Smooth muscle cell of the brain vasculature (primary cell): ENCODE data around the gene SDR9C7.
"Not testable (repeated sequence)": the region's sequence is repeated elsewhere in the genome, so short reads cannot be mapped to it uniquely, and the experiment has no call there.

Source experiments
- DNase-seq: peaks from one replicate; pipeline ENCODE4 v3.0.0-alpha.2; 2012; ENCODE audit warnings: low read depth, low spot score

SDR9C7 gene

GRCh38 chr12:56933826-56934625 lies at the start of gene SDR9C7:
Gene SDR9C7 (minus strand): TSS chr12:56934408. CDS start chr12:56934261, 147 bp downstream.
- no peak for DNase-seq

DNA sequence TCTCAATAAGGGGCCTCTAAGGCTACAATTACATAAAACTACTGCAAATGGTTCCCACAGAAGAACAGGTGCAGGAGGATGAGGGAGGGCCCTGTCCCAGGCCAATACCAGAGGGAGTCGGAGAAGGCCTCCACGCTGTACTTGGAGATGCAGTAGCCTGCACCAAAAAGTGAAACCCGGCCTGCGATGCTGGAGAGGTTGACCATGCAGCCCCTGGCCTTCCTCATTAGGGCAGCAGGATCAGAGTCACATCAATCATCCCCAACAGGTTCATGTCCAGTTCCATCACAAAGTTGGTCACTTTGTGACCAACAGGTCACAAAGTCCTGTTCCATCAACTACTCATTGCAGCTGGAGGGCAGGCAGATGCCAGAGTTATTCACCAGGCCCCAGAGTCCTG lies 49.2 kb upstream of the SDR9C7 start:
- no peak for DNase-seq

DNA sequence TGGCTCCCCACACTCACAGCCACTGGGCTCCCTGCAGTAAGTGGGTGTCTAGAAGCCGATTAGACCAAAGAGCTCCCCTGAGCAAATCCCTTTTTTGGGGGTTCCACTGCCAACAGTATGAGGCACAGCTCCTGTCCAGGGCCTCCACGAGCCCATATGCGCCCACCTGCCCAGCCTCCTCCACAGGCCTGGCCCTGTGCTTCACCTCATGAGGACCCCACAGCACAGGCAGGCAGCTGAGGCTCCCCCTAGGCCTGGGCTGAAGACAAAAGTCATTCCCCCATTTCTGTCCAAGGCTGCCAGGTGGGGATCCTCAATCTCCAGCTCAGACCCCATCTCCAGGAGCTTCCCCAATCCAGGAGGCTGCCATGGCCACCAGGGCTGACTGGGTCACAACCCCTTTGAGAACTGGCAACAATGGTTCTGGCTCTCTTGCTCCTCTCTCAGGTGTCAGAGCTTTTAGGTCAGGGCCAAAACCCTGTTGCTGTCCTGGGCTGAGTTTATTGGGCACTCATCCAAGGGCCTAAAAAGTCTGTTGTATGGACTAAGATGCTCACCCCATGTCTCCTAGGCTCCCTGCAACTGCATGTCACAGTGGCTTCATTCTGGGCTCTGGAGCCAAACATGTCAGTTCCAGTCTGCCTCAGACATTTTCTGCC lies 48.5 kb upstream of the SDR9C7 start:
- DNase-seq: not testable (repeated sequence)

- DNase-seq: no peak
Measured at GRCh38 chr12:56980941-56981530, 46.8 kb upstream of the SDR9C7 start.

DNA sequence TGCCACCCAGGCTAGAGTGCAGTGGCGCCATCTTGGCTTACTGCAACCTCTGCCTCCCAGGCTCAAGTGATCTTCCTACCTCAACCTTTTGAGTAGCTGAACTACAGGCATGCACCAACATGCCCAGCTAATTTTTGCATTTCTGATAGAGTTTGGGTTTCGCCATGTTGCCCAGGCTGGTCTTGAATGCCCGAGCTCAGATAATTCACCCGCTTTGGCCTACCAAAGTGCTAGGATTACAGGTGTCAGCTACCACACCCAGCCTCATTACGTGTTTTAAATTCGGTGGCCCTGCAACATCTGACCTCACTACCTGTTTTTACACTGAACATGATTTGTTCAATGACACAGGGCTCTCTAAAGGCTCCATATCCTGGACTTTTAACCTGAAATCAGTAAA lies 46.1 kb upstream of the SDR9C7 start:
- DNase-seq: no peak

GRCh38 chr12:56979628-56980027 lies 45.4 kb upstream of the SDR9C7 start:
- DNase-seq: no peak

GRCh38 chr12:56978397-56979138 lies 44.4 kb upstream of the SDR9C7 start:
- no peak for DNase-seq

DNA sequence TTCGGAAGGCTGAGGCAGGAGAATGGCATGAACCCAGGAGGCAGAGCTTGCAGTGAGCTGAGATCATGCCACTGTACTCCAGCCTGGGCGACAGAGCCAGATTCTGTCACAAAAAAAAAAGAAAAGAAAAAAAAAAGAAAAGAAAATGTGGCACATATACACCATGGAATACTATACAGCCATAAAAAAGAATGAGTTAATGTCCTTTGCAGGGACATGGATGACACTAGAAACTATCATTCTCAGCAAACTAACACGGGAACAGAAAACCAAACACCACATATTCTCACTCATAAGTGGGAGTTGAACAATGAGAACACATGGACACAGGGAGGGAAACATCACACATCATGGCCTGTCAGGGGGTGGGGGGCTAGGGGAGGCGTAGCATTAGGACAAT lies 43.2 kb upstream of the SDR9C7 start:
- not testable (repeated sequence) for DNase-seq

DNA sequence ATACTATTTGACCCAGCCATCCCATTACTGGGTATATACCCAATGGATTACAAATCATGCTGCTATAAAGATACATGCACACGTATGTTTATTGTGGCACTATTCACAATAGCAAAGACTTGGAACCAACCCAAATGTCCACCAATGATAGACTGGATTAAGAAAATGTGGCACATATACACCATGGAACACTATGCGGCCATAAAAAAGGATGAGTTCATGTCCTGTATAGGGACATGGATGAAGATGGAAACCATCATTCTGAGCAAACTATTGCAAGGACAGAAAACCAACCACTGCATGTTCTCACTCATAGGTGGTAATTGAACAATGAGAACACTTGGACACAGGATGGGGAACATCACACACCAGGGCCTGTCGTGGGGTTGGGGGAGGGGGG lies 40.0 kb upstream of the SDR9C7 start:
- not testable (repeated sequence) for DNase-seq

DNA sequence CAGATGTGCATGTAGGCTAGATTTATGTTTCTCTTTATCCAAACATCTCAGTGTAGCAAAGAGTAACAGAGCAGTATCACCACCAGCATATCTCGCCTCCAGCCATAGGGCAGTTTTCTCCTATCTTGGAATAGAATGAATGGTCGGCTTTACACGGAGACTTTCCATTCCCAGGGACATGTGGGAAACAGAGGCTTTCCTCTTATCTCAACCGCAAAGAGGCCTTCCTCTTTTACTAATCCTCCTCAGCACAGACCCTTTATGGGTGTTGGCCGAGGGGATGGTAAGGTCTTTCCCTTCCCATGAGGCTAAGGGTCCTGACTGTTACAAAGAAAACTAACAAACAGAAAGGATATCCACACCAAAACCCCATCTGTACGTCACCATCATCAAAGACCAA lies 34.7 kb upstream of the SDR9C7 start:
- DNase-seq: not testable (repeated sequence)

- not testable (repeated sequence) for DNase-seq
Measured at GRCh38 chr12:56965997-56966642, 31.9 kb upstream of the SDR9C7 start.

- DNase-seq: not testable (repeated sequence)
Measured at GRCh38 chr12:56965124-56965523, 30.9 kb upstream of the SDR9C7 start.

GRCh38 chr12:56963557-56963956 lies 29.3 kb upstream of the SDR9C7 start:
- DNase-seq: not testable (repeated sequence)

DNA sequence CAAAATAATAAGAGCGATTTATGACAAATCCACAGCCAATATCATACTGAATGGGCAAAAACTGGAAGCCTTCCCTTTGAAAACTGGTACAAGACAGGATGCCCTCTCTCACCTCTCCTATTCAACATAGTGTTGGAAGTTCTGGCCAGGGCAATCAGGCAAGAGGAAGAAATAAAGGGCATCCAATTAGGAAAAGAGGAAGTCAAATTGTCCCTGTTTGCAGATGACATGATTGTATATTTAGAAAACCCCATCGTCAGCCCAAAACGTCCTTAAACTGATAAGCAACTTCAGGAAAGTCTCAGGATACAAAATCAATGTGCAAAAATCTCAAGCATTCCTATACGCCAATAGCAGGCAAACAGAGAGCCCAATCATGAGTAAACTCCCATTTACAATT lies 28.0 kb upstream of the SDR9C7 start:
- not testable (repeated sequence) for DNase-seq

DNA sequence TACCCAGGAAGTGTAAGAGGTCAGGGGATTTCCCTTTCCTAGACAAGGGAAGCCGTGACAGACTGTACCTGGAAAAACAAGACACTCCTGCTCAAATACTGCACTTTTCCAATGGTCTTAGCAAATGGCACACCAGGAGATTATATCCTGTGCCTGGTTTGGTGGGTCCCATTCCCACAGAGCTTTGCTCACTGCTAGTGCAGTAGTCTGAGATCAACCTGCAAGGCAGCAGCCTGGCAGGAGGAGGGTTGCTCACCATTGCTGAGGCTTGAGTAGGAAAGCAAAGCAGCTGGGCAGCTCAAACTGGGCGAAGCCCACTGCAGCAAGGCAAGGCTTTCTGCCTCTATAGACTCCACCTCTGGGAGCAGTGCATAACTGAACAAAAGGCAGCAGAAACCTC lies 24.2 kb upstream of the SDR9C7 start:
- no peak for DNase-seq

DNA sequence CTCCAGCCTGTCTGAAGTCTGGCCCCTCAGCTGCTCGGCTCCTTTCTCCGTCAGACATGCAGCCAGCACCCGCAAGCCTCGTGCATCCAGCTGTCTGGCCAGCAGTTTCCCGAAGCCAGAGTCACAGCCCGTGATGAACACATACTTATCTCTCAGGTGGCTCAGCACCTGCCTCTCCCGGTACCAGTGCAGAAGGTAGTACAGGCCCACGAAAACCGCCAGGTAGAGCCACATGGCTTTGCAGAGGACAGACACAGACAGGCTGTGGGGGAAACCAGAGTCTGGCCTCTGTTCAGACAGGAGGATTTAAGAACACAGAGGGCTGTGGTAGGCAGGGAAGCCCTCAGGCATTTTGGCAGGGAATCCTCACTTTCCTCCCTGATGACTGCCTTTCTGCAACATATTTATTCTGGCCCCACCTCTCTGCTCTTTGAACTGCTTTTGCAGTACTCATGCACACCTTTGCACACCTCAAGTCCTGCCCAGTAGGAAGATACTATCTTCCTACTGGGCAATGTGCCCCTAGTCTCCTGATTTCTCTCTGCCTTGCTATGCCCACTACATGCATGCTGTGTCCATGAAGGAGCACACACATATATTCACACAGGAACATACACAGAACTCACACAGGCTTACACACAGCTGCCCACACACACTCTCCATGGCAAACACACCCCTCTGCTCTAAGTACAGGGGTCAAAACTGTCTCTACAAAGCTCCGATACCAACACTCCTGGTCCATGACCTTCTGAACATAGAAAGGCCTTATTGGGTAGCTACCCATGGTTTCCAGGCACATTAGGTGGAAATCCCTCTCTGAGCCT lies 23.2 kb upstream of the SDR9C7 start, which contains the start of gene RDH16:
Gene RDH16 (minus strand): TSS at position 380 of the 824 bp plus-strand sequence. CDS start 146 bp downstream, at position 234.
- DNase-seq: no peak

DNA sequence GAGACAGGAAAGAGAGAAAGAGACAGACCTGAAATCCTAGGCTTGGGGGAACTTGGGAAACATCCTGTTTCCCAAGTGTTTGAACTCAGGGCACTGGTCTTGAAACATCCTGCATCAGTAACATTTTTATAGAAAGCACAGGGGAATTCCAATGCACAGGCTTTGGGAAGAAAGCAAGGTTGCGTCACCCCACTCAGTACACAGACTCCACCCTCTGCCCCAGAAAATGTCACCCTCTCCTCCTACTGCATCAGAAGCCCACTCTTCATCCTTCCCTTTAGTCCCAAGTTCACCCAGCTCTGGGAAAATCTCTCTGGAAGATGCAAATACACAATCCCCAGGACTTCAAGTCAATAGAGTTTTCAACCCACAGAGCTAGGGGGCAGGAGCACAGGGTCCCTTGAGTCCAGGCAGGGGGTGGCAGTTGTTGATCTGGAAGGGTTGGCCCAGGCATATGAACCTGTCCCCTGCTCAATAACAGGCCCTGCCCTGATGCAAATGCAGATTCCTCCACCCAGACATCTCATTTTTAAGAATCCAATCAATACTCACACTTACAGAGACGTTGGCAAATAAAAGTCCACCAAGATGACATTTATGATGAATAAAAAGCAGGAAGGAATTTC lies 21.5 kb upstream of the SDR9C7 start:
- no peak for DNase-seq

GRCh38 chr12:56954958-56955355 lies 20.7 kb upstream of the SDR9C7 start:
- no peak for DNase-seq

GRCh38 chr12:56954057-56954957 lies 20.1 kb upstream of the SDR9C7 start:
- no peak for DNase-seq
